ENCODE data around the gene GALM.

Gene GALM

DNA sequence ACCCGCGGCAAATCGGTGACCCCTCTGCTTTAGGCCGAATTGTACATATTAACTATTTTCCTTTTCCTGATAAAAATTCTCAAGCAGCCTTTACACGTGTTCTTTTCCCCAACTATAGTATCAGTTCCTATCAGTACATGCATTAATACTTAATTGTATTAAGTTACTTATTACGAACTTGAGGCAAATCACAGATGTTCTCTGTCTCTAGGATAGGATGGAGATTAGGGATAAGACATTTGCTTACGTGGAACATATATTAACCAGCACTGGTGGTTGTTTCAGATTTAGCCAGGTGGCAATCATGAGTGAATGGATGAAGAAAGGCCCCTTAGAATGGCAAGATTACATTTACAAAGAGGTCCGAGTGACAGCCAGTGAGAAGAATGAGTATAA is 112.8 kb downstream of the GALM start:
- no peak for DNase-seq

DNA sequence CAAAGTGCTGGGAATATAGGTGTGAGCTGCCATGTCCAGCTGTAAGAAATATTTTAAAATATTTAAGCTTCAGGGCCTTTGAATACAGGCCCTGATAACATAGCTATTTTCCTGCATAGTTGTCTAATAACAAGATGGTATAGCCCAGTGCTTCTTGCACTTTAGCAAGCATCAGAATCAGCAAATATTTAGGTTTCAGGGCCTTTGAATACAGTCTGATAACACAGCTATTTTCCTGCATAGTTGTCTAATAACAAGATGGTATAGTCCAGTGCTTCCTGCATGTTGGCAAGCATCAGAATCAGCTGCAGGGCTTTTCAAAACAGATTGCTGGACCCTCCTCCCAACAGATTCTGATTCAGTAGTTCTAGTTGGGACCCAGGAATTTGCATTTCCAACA is 117.7 kb downstream of the GALM start:
- DNase-seq = no peak
